Tibial nerve (tissue), 3 donors: ENCODE measurements around the gene CHRM4.
A peak's percentile ranks its signal among the peaks of the same experiment; 100 is the strongest.

Experiments
- CTCF ChIP-seq, 5 experiments: fragments of 200-600 bp in 3 of 5; fragments of 450-650 bp in 2 of 5; sonication (generic) in 3 of 5; IDR thresholded peaks; one replicate each; pipeline ENCODE4 v1.5.1; 2016 to 2019; ENCODE audit warnings: antibody characterized with exemption in 5 of 5, mild to moderate bottlenecking in 3 of 5, moderate library complexity in 2 of 5
- POLR2A ChIP-seq, 2 donors: fragments of 450-650 bp; IDR thresholded peaks; one replicate each; pipeline ENCODE4 v1.6.1; 2017; ENCODE audit warnings: antibody characterized with exemption in 2 of 2, mild to moderate bottlenecking in 2 of 2, moderate library complexity in 2 of 2

GRCh38 chr11:46361283-46362155 lies 30.1 kb downstream of the CHRM4 start:
- TF ChIP-seq CTCF (IDR thresholded peaks at IDR 0.05) (no peak), POLR2A (IDR thresholded peaks at IDR 0.05) (peak in 1 of 2 donors; percentile 19)
